K562 (cell line): ENCODE results near the gene ENDOU. TPM values are rescaled to one million over a fixed set of nuclear protein-coding genes. Genes with fewer than 3 reads are reported as not detected.

Experiments used
- FOXA3 ChIP-seq, 2 experiments: fragments of 450-650 bp in 1 of 2; sonication (generic) in 1 of 2; formaldehyde crosslinking; IDR thresholded peaks in 1 of 2; conservative IDR thresholded peaks in 1 of 2; 2 replicates each; pipeline versions ENCODE4 v1.4.0 to v1.8.0; 2020 to 2022; ENCODE audit warnings: mild to moderate bottlenecking in 2 of 2, missing genetic modification reagents in 1 of 2
- FOXK1 ChIP-seq: sonication (generic); formaldehyde crosslinking; IDR thresholded peaks from 2 replicates; pipeline ENCODE4 v1.8.0; 2022; ENCODE audit warnings: missing genetic modification reagents, mild to moderate bottlenecking, borderline replicate concordance
- FOXP1 ChIP-seq: sonication (generic); formaldehyde crosslinking; IDR thresholded peaks from 2 replicates; pipeline ENCODE4 v1.8.0; 2022; ENCODE audit warnings: mild to moderate bottlenecking, missing genetic modification reagents
- MCM7 ChIP-seq, 2 experiments: fragments of 450-650 bp; IDR thresholded peaks; 2 replicates each; pipeline ENCODE4 v1.6.1; 2016 to 2018
- RAD51 ChIP-seq: fragments of 450-650 bp; IDR thresholded peaks from 2 replicates; pipeline ENCODE4 v1.7.1; 2016; ENCODE audit warnings: low read depth, mild to moderate bottlenecking, borderline replicate concordance
- RB1 ChIP-seq: fragments of 450-650 bp; IDR thresholded peaks from 2 replicates; pipeline ENCODE4 v1.6.1; 2017; ENCODE audit warnings: low read depth, mild to moderate bottlenecking
- RBFOX2 ChIP-seq: fragments of 200-400 bp; formaldehyde crosslinking; IDR thresholded peaks from 2 replicates; pipeline ENCODE4 v1.6.1; 2017; ENCODE audit warnings: low read depth, mild to moderate bottlenecking, low read length, moderate library complexity
- REST ChIP-seq, 2 experiments: fragments of 450-650 bp; formaldehyde crosslinking in 1 of 2; IDR thresholded peaks; 2 replicates each; pipeline versions ENCODE4 v1.4.0 to v1.6.1; 2014 to 2020; ENCODE audit warnings: mild to moderate bottlenecking in 2 of 2, borderline replicate concordance in 1 of 2, low read depth in 1 of 2
- SAFB ChIP-seq: fragments of 200-400 bp; formaldehyde crosslinking; IDR thresholded peaks from 2 replicates; pipeline ENCODE4 v1.6.1; 2017; ENCODE audit warnings: low read depth, low read length, borderline replicate concordance
- TCF7L2 ChIP-seq: fragments of 150-350 bp; IDR thresholded peaks from 2 replicates; pipeline ENCODE4 v1.6.1; 2016; ENCODE audit warnings: low read depth, mild to moderate bottlenecking, low read length, moderate library complexity
- VEZF1 ChIP-seq: fragments of 200-800 bp; sonication (Bioruptor generic); IDR thresholded peaks from 2 replicates; pipeline ENCODE4 v1.6.1; 2017; ENCODE audit warnings: missing genetic modification characterization, missing compliant biosample characterization
- ZKSCAN3 ChIP-seq: fragments of 250-450 bp; sonication (Bioruptor Pico); IDR thresholded peaks from 2 replicates; pipeline ENCODE4 v1.4.0; 2020
- ZNF586 ChIP-seq: fragments of 450-650 bp; formaldehyde crosslinking; conservative IDR thresholded peaks from 2 replicates; pipeline ENCODE4 v1.4.0; 2020; ENCODE audit warnings: mild to moderate bottlenecking, moderate library complexity
- polyA plus RNA-seq, 8 experiments: library from polyadenylated mRNA; depleted of rRNA in 4 of 8; stranded (reverse) in 5 of 8; unstranded in 3 of 8; fragments of >200 nt; fragmentation: Nextera tagmentation in 2 of 8; fragmentation: Illumina TruSeq in 1 of 8; extraction: Ambion mirVana in 2 of 8; extraction: Trizol in 1 of 8; gene quantifications; 2 replicates each; pipeline versions ENCODE4 v1.2.1 to v1.2.3, GENCODE V29; 2011 to 2014; ENCODE audit warnings: inconsistent platforms in 1 of 8, missing spikeins in 1 of 8
- total RNA-seq, 7 experiments: library from RNA; depleted of rRNA in 6 of 7; stranded (reverse); fragments of >200 nt in 6 of 7; fragmentation: Illumina TruSeq in 2 of 7; extraction: Trizol in 2 of 7; gene quantifications; 2 replicates each; pipeline versions ENCODE4 v1.2.1 to v1.2.3, GENCODE V29; 2011 to 2021; ENCODE audit warnings: low replicate concordance in 1 of 7
- TF ChIP-seq, protein P1 (sequence below): fragments of 150-350 bp; conservative IDR thresholded peaks from 2 replicates; pipeline ENCODE4 v1.6.1; 2014; ENCODE audit warnings: low read length

Gene ENDOU
- total and polyA plus RNA-seq, 9 of the 15 experiments (the other 6 are each of a cell fraction or from before 2014, with no cell fraction given): 0.03 TPM; not detected in 8

GRCh38 chr12:47773062-47773857 lies 48.0 kb upstream of the ENDOU start, which contains the start of gene SLC48A1 (continued):
- no peak for TF ChIP-seq FOXK1 (CRISPR knock-in tag)
- TF ChIP-seq SAFB: 0 out of 2 replicates have a peak, but pooled peaks have one; percentile 61
- TF ChIP-seq MCM7 (IDR thresholded peaks at IDR 0.05): no peak
- no peak for TF ChIP-seq FOXP1 (CRISPR knock-in tag)
- TF ChIP-seq FOXA3 (CRISPR knock-in tag; conservative IDR thresholded peaks at IDR 0.05 in 1 of 2, IDR thresholded peaks at IDR 0.05 in 1 of 2): no peak
- TF ChIP-seq TCF7L2: no peak
- no peak for TF ChIP-seq RAD51
- peak; percentile 79 for TF ChIP-seq RBFOX2
- no peak; the same call in 1 of the 2 replicates for TF ChIP-seq REST (IDR thresholded peaks at IDR 0.05; ENCODE audit: borderline replicate concordance)
- TF ChIP-seq REST (CRISPR knock-in tag; IDR thresholded peaks at IDR 0.05; ENCODE audit: low read depth): 0 out of 2 replicates have a peak, but pooled peaks have one; percentile 50
- no peak for TF ChIP-seq ZNF586 (CRISPR knock-in tag)
- peak; percentile 73 for TF ChIP-seq RB1
- peak; percentile 79 for TF ChIP-seq VEZF1 (CRISPR knock-in tag)
- TF ChIP-seq, protein P1, sequence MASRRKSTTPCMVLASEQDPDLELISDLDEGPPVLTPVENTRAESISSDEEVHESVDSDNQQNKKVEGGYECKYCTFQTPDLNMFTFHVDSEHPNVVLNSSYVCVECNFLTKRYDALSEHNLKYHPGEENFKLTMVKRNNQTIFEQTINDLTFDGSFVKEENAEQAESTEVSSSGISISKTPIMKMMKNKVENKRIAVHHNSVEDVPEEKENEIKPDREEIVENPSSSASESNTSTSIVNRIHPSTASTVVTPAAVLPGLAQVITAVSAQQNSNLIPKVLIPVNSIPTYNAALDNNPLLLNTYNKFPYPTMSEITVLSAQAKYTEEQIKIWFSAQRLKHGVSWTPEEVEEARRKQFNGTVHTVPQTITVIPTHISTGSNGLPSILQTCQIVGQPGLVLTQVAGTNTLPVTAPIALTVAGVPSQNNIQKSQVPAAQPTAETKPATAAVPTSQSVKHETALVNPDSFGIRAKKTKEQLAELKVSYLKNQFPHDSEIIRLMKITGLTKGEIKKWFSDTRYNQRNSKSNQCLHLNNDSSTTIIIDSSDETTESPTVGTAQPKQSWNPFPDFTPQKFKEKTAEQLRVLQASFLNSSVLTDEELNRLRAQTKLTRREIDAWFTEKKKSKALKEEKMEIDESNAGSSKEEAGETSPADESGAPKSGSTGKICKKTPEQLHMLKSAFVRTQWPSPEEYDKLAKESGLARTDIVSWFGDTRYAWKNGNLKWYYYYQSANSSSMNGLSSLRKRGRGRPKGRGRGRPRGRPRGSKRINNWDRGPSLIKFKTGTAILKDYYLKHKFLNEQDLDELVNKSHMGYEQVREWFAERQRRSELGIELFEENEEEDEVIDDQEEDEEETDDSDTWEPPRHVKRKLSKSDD: no peak
- TF ChIP-seq ZKSCAN3 (CRISPR knock-in tag): no peak
